ENCODE measurements around the gene BCL11B. TPM values are rescaled to one million over a fixed set of nuclear protein-coding genes. Genes with fewer than 3 reads are reported as not detected.

Gene BCL11B
- total and polyA plus RNA-seq, 4 donors, result 0.13 to 1.3 (median 0.58) TPM; not detected in 1

DNA sequence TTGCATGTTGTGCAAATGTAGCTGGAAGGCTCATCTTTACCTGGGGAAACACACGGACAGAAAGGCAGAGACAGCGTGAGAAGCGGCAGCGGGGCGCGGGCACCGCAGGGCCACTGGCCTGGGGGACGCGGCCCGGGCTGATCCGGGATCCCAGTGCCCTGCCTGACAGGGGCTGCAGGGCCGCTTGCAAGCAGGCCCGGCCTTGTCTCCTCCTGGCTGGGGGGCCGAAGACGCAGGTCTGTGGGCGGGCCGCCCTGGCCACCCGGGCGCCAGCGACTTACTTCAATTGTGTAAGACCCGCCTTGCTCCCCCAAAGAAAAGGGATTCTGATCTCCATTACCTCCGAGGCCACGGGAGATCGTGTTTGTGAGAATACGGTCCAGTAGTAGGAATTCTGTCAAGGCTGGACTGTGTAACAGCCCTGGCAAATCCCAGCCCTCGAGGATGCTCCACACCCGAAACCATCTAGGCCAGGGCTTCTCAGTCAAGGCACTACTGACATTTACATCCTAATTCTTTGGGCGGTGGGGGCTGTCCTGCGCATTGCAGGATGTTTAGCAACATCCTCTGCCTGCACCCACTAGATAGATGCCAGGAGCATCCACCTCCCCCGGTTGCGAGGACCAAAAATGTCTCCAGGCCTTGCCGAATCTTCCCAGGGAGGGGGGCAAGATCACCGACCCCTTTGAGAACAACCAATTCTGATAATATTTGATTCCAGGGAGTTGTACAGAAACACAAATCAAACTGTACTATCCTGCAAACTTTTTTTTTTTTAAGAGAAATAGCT lies 95.6 kb downstream of the BCL11B start:
- H3K4me3 ChIP-seq (ENCODE audit: low read length in 2 of 2), result no peak overlapping the region

DNA sequence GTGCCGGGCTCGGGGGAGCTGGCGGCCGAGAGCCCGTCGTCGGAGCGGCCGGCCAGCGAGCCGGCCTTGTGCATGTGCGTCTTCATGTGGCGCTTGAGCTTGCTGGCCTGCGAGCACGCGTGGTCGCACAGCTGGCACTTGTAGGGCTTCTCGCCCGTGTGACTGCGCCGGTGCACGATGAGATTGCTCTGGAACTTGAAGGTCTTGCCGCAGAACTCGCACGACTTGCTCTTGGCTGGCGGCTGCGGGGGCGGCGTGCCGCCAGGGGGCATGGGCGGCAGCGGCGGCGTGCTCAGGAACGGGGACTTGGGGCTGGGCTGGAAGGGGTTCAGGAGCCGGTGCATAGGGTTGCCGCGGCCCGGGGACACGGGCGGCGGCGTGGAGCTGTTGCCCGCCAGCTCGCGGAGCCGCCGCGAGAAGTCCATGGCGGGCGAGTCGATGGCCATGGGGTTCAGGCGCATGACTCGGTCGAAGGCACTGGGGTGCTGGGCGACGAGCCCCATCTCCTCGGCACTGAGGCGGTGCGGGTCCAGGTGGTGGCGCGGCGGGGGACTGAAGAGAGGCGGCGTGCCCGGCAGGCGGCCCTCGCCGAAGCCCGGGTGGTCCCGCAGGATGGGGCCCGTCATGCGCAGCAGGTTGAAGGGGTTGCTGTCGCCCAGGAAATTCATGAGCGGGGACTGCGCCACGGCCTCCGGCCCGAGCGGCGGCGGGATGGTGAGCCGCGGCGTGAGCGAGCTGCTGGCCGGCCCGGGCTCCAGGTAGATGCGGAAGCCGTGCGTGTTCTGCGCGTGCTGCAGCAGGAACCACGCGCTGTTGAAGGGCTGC lies 96.5 kb downstream of the BCL11B start:
- intact Hi-C loops (cut with DNase I), result no loop called here
- H3K27ac ChIP-seq (ENCODE audit: low read depth in 1 of 2, low read length in 2 of 2), result no peak overlapping the region
- no peaks in the 10 kb centered on the region for H3K4me1 ChIP-seq (ENCODE audit: control insufficient read depth in 1 of 2, insufficient read depth in 2 of 2, low read length in 2 of 2)
- ATAC-seq (ENCODE audit: low FRiP score) (no peak), DNase-seq (no peak)
- no peak overlapping the region for H3K4me3 ChIP-seq (ENCODE audit: low read length in 2 of 2)
- no peaks in the 10 kb centered on the region for H3K27me3 ChIP-seq (ENCODE audit: control insufficient read depth in 1 of 2, insufficient read depth in 2 of 2, low read length in 1 of 2)
- H3K9me3 ChIP-seq (ENCODE audit: control insufficient read depth, low read length), result no peaks in the 10 kb centered on the region
- 98% methylated on average over 94 to 95 of the region's 95 CpGs for WGBS, 2 donors
- H3K36me3 ChIP-seq (ENCODE audit: control insufficient read depth in 1 of 2, insufficient read depth in 2 of 2, low read length in 1 of 2), result no peaks in the 10 kb centered on the region

More for the DNA sequence above, 95.6 kb downstream of the BCL11B start:
- Histone ChIP-seq H3K27ac (ENCODE audit: low read depth in 1 of 2, low read length in 2 of 2) (no peak overlapping the region), H3K36me3 (ENCODE audit: control insufficient read depth in 1 of 2, insufficient read depth in 2 of 2, low read length in 1 of 2) (no peaks in the 10 kb centered on the region), H3K9me3 (ENCODE audit: control insufficient read depth, low read length) (no peaks in the 10 kb centered on the region), H3K27me3 (ENCODE audit: control insufficient read depth in 1 of 2, insufficient read depth in 2 of 2, low read length in 1 of 2) (no peaks in the 10 kb centered on the region), H3K4me1 (ENCODE audit: control insufficient read depth in 1 of 2, insufficient read depth in 2 of 2, low read length in 2 of 2) (no peaks in the 10 kb centered on the region)
- no peak for DNase-seq
- WGBS, 2 donors, result 97% methylated on average over 33 of the region's 33 CpGs
- intact Hi-C loops (cut with DNase I), result no loop called here
- ATAC-seq (ENCODE audit: low FRiP score), result no peak

DNA sequence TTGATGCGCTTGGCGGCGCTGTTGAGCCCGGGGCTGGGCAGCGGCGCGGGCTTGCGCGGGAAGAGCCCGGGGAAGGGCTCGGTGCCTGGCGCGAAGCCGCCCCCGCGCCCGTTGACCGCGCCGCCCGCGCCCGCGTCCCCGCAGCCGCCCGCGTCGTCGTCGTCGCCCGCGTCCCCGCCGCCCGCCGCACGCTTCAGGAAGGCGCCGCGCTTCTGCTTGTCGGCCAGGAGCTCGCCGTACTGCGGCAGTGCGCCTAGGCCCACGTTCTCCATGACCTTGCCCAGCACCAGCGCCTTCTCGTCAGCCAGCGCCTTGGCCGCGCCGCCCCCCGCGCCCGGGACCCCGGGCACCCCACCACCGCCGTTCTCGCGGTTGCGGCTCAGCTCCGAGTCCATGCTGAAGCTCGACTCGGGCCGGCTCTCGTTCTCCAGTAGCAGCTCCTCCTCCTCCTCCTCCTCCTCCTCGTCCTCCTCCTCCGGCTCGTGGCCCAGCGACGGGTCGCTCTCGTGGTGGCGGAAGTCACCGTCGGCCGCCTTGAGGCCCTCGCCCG lies 97.2 kb downstream of the BCL11B start:
- Histone ChIP-seq H3K27ac (ENCODE audit: low read depth in 1 of 2, low read length in 2 of 2) (no peak overlapping the region), H3K36me3 (ENCODE audit: control insufficient read depth in 1 of 2, insufficient read depth in 2 of 2, low read length in 1 of 2) (no peaks in the 10 kb centered on the region), H3K9me3 (ENCODE audit: control insufficient read depth, low read length) (no peaks in the 10 kb centered on the region), H3K27me3 (ENCODE audit: control insufficient read depth in 1 of 2, insufficient read depth in 2 of 2, low read length in 1 of 2) (no peaks in the 10 kb centered on the region), H3K4me3 (ENCODE audit: low read length in 2 of 2) (no peak overlapping the region), H3K4me1 (ENCODE audit: control insufficient read depth in 1 of 2, insufficient read depth in 2 of 2, low read length in 2 of 2) (no peaks in the 10 kb centered on the region)
- 87 to 93% methylated on average over 78 to 81 of the region's 81 CpGs for WGBS, 2 donors
- intact Hi-C loops (cut with DNase I), result no loop called here
- DNase-seq (no peak), ATAC-seq (ENCODE audit: low FRiP score) (no peak)

DNA sequence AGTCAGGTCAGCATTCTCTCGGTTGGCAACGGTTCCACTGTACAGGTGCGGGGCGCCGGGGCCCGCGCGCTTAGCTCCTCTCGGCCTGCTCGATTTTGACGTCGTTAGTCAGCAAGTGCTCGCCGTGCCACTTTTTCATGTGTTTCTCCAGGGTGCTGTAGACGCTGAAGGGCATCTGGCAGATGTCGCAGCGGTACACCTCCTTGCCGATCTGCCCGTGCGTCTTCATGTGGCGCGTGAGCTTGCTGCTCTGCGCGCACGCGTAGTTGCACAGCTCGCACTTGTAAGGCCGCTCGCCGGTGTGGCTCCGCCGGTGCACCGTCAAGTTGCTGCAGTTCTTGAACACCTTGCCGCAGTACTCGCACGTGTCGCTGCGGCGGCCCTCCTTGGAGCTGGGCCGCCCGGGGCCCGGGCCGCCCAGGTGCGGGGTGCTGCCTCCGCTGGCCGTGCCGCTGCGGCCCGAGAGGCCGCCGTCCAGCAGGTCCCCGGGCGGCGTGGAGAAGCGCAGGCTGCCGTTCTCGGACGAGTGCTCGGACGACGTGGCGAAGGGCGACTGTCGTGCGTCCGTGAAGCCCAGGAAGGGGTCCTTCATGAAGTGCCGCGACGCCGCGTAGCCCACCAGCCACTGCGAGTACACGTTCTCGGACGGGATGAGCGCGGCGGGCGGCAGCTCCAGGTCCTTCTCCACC lies 97.8 kb downstream of the BCL11B start:
- WGBS, 2 donors, result 93 to 94% methylated on average over 79 of the region's 79 CpGs
- H3K27ac ChIP-seq (ENCODE audit: low read depth in 1 of 2, low read length in 2 of 2), result no peak overlapping the region
- H3K27me3 ChIP-seq (ENCODE audit: control insufficient read depth in 1 of 2, insufficient read depth in 2 of 2, low read length in 1 of 2), result no peaks in the 10 kb centered on the region
- H3K4me3 ChIP-seq (ENCODE audit: low read length in 2 of 2), result no peak overlapping the region
- H3K9me3 ChIP-seq (ENCODE audit: control insufficient read depth, low read length), result no peaks in the 10 kb centered on the region
- no peak for DNase-seq
- H3K36me3 ChIP-seq (ENCODE audit: control insufficient read depth in 1 of 2, insufficient read depth in 2 of 2, low read length in 1 of 2), result no peaks in the 10 kb centered on the region
- H3K4me1 ChIP-seq (ENCODE audit: control insufficient read depth in 1 of 2, insufficient read depth in 2 of 2, low read length in 2 of 2), result no peaks in the 10 kb centered on the region
- intact Hi-C loops (cut with DNase I), result no loop called here
- no peak for ATAC-seq (ENCODE audit: low FRiP score)

DNA sequence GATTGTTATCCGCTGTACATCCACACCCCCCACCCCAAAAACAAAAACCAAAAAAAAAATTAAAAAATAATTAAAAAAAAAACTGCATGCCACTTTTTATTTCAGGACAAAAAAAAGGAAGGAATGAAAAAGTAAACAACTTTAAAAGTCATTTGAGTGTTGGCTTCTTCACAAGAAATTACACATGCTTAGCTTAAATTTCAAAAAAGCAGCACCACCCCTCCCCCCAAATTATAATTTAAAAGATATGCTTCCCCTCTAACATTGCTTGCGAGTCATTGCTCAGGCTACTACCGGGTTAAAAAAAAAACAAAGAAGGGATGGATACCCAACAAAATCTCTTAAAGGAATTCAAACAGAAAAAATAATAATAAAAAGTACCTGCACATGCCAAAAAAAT lies 98.5 kb downstream of the BCL11B start:
- H3K9me3 ChIP-seq (ENCODE audit: control insufficient read depth, low read length), result no peaks in the 10 kb centered on the region
- H3K27me3 ChIP-seq (ENCODE audit: control insufficient read depth in 1 of 2, insufficient read depth in 2 of 2, low read length in 1 of 2), result no peaks in the 10 kb centered on the region
- WGBS, 2 donors, result 90 to 91% methylated on average over 3 of the region's 3 CpGs
- H3K4me1 ChIP-seq (ENCODE audit: control insufficient read depth in 1 of 2, insufficient read depth in 2 of 2, low read length in 2 of 2), result no peaks in the 10 kb centered on the region
- H3K4me3 ChIP-seq (ENCODE audit: low read length in 2 of 2), result no peak overlapping the region
- H3K36me3 ChIP-seq (ENCODE audit: control insufficient read depth in 1 of 2, insufficient read depth in 2 of 2, low read length in 1 of 2), result no peaks in the 10 kb centered on the region
- no peak overlapping the region for H3K27ac ChIP-seq (ENCODE audit: low read depth in 1 of 2, low read length in 2 of 2)
- ATAC-seq (ENCODE audit: low FRiP score) (no peak), DNase-seq (no peak)
- intact Hi-C loops (cut with DNase I), result no loop called here

DNA sequence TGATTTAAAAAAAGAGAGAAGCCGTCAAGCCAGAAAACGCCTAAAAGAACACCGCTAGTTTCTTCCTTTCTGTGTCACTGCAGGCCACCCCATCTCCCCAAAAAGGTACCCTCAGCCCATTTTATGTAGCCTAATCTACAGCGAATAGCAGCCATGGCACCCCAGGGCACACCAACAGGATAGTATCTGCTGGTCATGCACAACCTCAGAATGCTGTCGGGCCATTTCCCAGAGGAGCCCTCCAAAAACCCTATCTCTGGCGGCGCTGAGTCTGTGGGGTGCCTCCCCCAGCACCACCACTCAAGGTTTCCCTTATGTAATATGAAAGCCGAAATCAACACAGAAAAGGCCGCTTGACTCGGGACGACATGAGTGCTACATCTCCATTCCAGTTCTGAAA lies 98.9 kb downstream of the BCL11B start:
- WGBS, 2 donors, result 90 to 93% methylated on average over 11 of the region's 11 CpGs
- Histone ChIP-seq H3K4me3 (ENCODE audit: low read length in 2 of 2) (no peak overlapping the region), H3K36me3 (ENCODE audit: control insufficient read depth in 1 of 2, insufficient read depth in 2 of 2, low read length in 1 of 2) (no peaks in the 10 kb centered on the region), H3K4me1 (ENCODE audit: control insufficient read depth in 1 of 2, insufficient read depth in 2 of 2, low read length in 2 of 2) (no peaks in the 10 kb centered on the region), H3K27me3 (ENCODE audit: control insufficient read depth in 1 of 2, insufficient read depth in 2 of 2, low read length in 1 of 2) (no peaks in the 10 kb centered on the region), H3K9me3 (ENCODE audit: control insufficient read depth, low read length) (no peaks in the 10 kb centered on the region), H3K27ac (ENCODE audit: low read depth in 1 of 2, low read length in 2 of 2) (no peak overlapping the region)
- no peak for ATAC-seq (ENCODE audit: low FRiP score)
- no peak for DNase-seq
- intact Hi-C loops (cut with DNase I), result no loop called here

DNA sequence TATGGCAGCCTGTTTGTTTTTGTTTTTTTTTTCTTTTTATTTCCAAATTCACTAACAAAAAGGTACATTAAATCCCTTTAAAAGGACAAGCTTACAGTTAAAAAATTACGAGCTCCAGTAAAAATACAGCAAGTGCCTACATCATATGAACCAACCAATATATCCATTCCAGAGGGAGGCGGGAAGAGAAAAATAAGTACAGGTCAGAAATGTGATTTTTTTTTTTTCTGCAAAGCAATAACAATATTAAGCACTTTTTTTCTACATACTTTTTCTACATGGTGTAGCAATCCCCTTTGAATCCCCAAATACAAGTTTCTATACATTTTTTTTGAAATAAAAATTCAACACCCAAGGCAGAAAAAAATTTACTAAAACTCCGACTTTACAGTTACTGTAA lies 100.6 kb downstream of the BCL11B start:
- H3K27me3 ChIP-seq (ENCODE audit: control insufficient read depth in 1 of 2, insufficient read depth in 2 of 2, low read length in 1 of 2), result no peaks in the 10 kb centered on the region

DNA sequence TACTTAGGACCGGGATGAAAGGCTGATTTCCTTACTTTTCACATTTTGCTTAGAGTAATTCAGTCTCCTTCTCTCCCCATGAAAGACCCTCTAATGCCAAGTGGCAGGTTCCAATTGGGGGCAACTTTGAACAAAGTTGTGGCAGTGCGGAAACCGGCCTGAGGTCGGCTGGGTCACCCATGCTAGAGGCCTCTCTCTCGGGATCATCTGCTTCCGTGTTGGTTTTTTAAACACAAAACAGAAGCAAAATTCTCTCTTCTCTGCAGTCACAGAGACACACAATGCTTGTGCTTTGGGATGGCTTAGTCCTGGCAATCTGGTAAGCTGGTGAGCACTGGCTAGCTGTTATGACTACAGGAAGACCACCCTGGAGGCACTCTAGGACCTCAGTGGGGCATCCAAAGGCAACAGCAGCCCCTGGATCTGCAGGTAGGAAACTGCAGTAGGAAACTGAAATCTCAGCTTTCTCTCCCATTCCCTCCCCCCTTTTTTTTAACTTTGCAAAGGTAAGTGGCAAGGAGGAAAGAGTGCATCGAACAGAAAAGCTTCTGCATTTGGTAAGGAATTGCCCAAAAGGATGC lies 102.1 kb downstream of the BCL11B start:
- H3K9me3 ChIP-seq (ENCODE audit: control insufficient read depth, low read length), result no peaks in the 10 kb centered on the region
- no peaks in the 10 kb centered on the region for H3K27me3 ChIP-seq (ENCODE audit: control insufficient read depth in 1 of 2, insufficient read depth in 2 of 2, low read length in 1 of 2)
- no peak for ATAC-seq (ENCODE audit: low FRiP score)
- intact Hi-C loops (cut with DNase I), result no loop called here
- H3K4me1 ChIP-seq (ENCODE audit: control insufficient read depth in 1 of 2, insufficient read depth in 2 of 2, low read length in 2 of 2), result no peaks in the 10 kb centered on the region
- no peaks in the 10 kb centered on the region for H3K36me3 ChIP-seq (ENCODE audit: control insufficient read depth in 1 of 2, insufficient read depth in 2 of 2, low read length in 1 of 2)
- H3K4me3 ChIP-seq (ENCODE audit: low read length in 2 of 2), result no peak overlapping the region
- no peak for DNase-seq
- no peak overlapping the region for H3K27ac ChIP-seq (ENCODE audit: low read depth in 1 of 2, low read length in 2 of 2)
- 85 to 87% methylated on average over 7 of the region's 7 CpGs for WGBS, 2 donors

More for the DNA sequence above, 100.6 kb downstream of the BCL11B start:
- H3K4me1 ChIP-seq (ENCODE audit: control insufficient read depth in 1 of 2, insufficient read depth in 2 of 2, low read length in 2 of 2), result no peaks in the 10 kb centered on the region
- no peak overlapping the region for H3K27ac ChIP-seq (ENCODE audit: low read depth in 1 of 2, low read length in 2 of 2)
- WGBS, 2 donors, result 93 to 97% methylated on average over 3 of the region's 3 CpGs
- H3K9me3 ChIP-seq (ENCODE audit: control insufficient read depth, low read length), result no peaks in the 10 kb centered on the region
- DNase-seq, result no peak
- no peaks in the 10 kb centered on the region for H3K36me3 ChIP-seq (ENCODE audit: control insufficient read depth in 1 of 2, insufficient read depth in 2 of 2, low read length in 1 of 2)
- no peak overlapping the region for H3K4me3 ChIP-seq (ENCODE audit: low read length in 2 of 2)
- intact Hi-C loops (cut with DNase I), result no loop called here
- ATAC-seq (ENCODE audit: low FRiP score), result no peak

All from aorta (tissue), 5 donors.